22Rv1 (cell line): ENCODE results near the gene TERF2IP.

Source experiments
- ZFX ChIP-seq: fragments of 450-650 bp; IDR thresholded peaks from 2 replicates; pipeline ENCODE4 v1.6.1; 2017; ENCODE audit warnings: antibody characterized with exemption, borderline replicate concordance
- TF ChIP-seq, protein P1 (sequence below): fragments of 450-650 bp; IDR thresholded peaks from 2 replicates; pipeline ENCODE4 v1.5.1; 2017; ENCODE audit warnings: mild to moderate bottlenecking

DNA sequence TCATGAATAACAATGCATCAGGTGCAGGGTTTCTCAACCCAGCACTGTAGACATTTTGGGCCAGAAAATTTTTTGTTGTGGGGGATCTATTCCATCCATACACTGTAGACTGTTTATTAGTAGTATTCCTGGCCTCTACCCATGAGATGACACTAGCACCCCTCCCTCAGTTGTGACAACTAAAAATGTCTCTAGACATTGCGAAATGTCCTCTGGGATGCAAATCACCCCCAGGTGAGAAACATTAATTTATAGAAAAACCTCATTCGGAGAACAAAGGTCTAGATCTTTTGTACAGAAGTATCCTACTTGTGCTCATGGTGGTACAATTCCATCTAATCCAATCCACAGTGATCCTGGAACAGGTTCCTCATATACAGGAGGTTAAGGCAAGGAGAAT, 28.8 kb upstream of the TERF2IP start:
- TF ChIP-seq, protein P1, sequence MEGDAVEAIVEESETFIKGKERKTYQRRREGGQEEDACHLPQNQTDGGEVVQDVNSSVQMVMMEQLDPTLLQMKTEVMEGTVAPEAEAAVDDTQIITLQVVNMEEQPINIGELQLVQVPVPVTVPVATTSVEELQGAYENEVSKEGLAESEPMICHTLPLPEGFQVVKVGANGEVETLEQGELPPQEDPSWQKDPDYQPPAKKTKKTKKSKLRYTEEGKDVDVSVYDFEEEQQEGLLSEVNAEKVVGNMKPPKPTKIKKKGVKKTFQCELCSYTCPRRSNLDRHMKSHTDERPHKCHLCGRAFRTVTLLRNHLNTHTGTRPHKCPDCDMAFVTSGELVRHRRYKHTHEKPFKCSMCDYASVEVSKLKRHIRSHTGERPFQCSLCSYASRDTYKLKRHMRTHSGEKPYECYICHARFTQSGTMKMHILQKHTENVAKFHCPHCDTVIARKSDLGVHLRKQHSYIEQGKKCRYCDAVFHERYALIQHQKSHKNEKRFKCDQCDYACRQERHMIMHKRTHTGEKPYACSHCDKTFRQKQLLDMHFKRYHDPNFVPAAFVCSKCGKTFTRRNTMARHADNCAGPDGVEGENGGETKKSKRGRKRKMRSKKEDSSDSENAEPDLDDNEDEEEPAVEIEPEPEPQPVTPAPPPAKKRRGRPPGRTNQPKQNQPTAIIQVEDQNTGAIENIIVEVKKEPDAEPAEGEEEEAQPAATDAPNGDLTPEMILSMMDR = no peak
- no peak for TF ChIP-seq ZFX
